WTC11 (cell line): Measurements from ENCODE around the gene ARHGAP28.

Experiments
- ATF2 ChIP-seq: sonication (generic); formaldehyde crosslinking; IDR thresholded peaks from 2 replicates; pipeline ENCODE4 v1.8.1; 2022; ENCODE audit warnings: low read depth, missing genetic modification reagents, borderline replicate concordance
- CTCF ChIP-seq: fragments of 200-600 bp; IDR thresholded peaks from 2 replicates; pipeline ENCODE4 v1.8.0; 2022; ENCODE audit warnings: antibody characterized with exemption
- E2F4 ChIP-seq: sonication (generic); formaldehyde crosslinking; IDR thresholded peaks from 2 replicates; pipeline ENCODE4 v1.8.1; 2022; ENCODE audit warnings: low read depth, mild to moderate bottlenecking, moderate library complexity, missing genetic modification reagents, borderline replicate concordance
- GABPB1 ChIP-seq: sonication (generic); formaldehyde crosslinking; IDR thresholded peaks from 2 replicates; pipeline ENCODE4 v1.8.1; 2023; ENCODE audit warnings: mild to moderate bottlenecking, missing genetic modification reagents
- JAZF1 ChIP-seq: fragments of 250-450 bp; sonication (Bioruptor Pico); IDR thresholded peaks from 2 replicates; pipeline ENCODE4 v1.9.0; 2021; ENCODE audit warnings: moderate library complexity, mild to moderate bottlenecking, inconsistent platforms

- TF ChIP-seq ATF2 (no peak), CTCF (no peak), GABPB1 (CRISPR knock-in tag) (no peak), JAZF1 (CRISPR knock-in tag) (no peak), E2F4 (no peak)
Measured at GRCh38 chr18:6959110-6959509, 229.6 kb downstream of the ARHGAP28 start.
